Subcutaneous preadipocyte (primary cell): ENCODE measurements around the gene C22orf42. TPM values are rescaled to one million over a fixed set of nuclear protein-coding genes. Genes with fewer than 3 reads are reported as not detected.

ENCODE experiments used
- small RNA-seq: library from RNA; depleted of rRNA; stranded (forward); fragments of <200 nt; gene quantifications from one replicate; pipeline ENCODE3, GENCODE V24; 2012
- total RNA-seq: library from RNA; depleted of rRNA; stranded (reverse); fragments of >200 nt; gene quantifications from 2 replicates; pipeline ENCODE4 v1.2.3, GENCODE V29; 2012

The C22orf42 gene
- not detected in 2 replicates for total RNA-seq

GRCh38 chr22:32158712-32159533, at the start of gene C22orf42:
TSS of gene C22orf42 (minus strand) at chr22:32159303. CDS start at chr22:32159215, 88 bp downstream.

GRCh38 chr22:32204856-32205722, 46.0 kb upstream of the C22orf42 start, which contains the start of gene RFPL2:
TSS of gene RFPL2 (minus strand) at chr22:32205073. CDS start at chr22:32202451, 2,622 bp downstream.

Small RNA genes lying within 50 kb of the gene (small RNA-seq; reads per million reads assigned to genes)
- gene AP1B1P2 (not detected), gene RF02171 (not detected)

Other genes starting within 250 kb of the C22orf42 start
- 81.2 and 109 TPM in 2 replicates for gene YWHAH, start 214.8 kb downstream of the C22orf42 start, total RNA-seq
- gene SLC5A1, start 116.0 kb downstream of the C22orf42 start, total RNA-seq, result not detected in 2 replicates
- not detected in 2 replicates for gene RFPL2, start 45.8 kb upstream of the C22orf42 start, total RNA-seq
- gene SLC5A4, start 96.0 kb upstream of the C22orf42 start, total RNA-seq, result under 0.01 TPM in 1 of 2 replicates, not detected in the other
- gene RFPL3, start 198.6 kb upstream of the C22orf42 start, total RNA-seq, result not detected in 2 replicates